ENCODE measurements around the gene APOL1. TPM values are rescaled to one million over a fixed set of nuclear protein-coding genes. Genes with fewer than 3 reads are reported as not detected.

The APOL1 gene
- polyA plus RNA-seq, 1 donor from 2014 or later, result not detected

DNA sequence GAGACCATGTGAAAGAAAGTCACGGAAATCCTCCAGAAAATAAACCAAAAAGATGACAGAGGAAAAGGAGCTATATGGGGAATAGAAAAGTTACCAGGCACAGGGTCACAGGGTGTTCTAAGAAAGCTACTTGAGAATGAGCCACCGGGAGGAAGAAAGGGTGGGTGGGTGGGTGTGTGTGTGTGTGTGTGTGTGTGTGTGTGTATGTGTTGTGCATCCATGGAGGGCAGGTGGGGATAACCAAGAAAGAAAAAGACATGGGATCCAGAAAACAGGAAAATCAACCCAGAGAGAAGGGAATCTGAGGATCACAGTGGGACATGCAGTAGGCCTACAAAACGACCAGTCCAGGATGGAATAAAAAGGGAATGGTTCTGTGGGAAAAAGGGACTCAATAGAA is 17.3 kb upstream of the APOL1 start:
- H3K9me2 ChIP-seq (ENCODE audit: insufficient read depth, low read length), result no peaks in the 10 kb centered on the region
- no peaks in the 10 kb centered on the region for H3F3A ChIP-seq (ENCODE audit: insufficient read depth, low read length, poor library complexity, severe bottlenecking)
- H3K36me3 ChIP-seq (ENCODE audit: insufficient read depth, low read length), result no peaks in the 10 kb centered on the region
- H4K20me1 ChIP-seq (ENCODE audit: insufficient read depth), result no peaks in the 10 kb centered on the region
- no peak overlapping the region for H3K9ac ChIP-seq (ENCODE audit: low read length)
- no peak overlapping the region for H2AFZ ChIP-seq (ENCODE audit: low read depth, low read length)
- no peak overlapping the region for H3K4me2 ChIP-seq (ENCODE audit: low read length)
- TF ChIP-seq TAF1 (IDR thresholded peaks at IDR 0.05; ENCODE audit: low read depth), result no peak
- no peak for TF ChIP-seq RAD21 (conservative IDR thresholded peaks at IDR 0.05)
- TF ChIP-seq POLR2AphosphoS5 (IDR thresholded peaks at IDR 0.05), result no peak
- no peak for TF ChIP-seq MXI1 (conservative IDR thresholded peaks at IDR 0.05; ENCODE audit: poor library complexity, severe bottlenecking)
- TF ChIP-seq, protein P1, sequence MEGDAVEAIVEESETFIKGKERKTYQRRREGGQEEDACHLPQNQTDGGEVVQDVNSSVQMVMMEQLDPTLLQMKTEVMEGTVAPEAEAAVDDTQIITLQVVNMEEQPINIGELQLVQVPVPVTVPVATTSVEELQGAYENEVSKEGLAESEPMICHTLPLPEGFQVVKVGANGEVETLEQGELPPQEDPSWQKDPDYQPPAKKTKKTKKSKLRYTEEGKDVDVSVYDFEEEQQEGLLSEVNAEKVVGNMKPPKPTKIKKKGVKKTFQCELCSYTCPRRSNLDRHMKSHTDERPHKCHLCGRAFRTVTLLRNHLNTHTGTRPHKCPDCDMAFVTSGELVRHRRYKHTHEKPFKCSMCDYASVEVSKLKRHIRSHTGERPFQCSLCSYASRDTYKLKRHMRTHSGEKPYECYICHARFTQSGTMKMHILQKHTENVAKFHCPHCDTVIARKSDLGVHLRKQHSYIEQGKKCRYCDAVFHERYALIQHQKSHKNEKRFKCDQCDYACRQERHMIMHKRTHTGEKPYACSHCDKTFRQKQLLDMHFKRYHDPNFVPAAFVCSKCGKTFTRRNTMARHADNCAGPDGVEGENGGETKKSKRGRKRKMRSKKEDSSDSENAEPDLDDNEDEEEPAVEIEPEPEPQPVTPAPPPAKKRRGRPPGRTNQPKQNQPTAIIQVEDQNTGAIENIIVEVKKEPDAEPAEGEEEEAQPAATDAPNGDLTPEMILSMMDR (IDR thresholded peaks at IDR 0.05; ENCODE audit: poor library complexity, severe bottlenecking), result no peak
- TF ChIP-seq, protein P2, sequence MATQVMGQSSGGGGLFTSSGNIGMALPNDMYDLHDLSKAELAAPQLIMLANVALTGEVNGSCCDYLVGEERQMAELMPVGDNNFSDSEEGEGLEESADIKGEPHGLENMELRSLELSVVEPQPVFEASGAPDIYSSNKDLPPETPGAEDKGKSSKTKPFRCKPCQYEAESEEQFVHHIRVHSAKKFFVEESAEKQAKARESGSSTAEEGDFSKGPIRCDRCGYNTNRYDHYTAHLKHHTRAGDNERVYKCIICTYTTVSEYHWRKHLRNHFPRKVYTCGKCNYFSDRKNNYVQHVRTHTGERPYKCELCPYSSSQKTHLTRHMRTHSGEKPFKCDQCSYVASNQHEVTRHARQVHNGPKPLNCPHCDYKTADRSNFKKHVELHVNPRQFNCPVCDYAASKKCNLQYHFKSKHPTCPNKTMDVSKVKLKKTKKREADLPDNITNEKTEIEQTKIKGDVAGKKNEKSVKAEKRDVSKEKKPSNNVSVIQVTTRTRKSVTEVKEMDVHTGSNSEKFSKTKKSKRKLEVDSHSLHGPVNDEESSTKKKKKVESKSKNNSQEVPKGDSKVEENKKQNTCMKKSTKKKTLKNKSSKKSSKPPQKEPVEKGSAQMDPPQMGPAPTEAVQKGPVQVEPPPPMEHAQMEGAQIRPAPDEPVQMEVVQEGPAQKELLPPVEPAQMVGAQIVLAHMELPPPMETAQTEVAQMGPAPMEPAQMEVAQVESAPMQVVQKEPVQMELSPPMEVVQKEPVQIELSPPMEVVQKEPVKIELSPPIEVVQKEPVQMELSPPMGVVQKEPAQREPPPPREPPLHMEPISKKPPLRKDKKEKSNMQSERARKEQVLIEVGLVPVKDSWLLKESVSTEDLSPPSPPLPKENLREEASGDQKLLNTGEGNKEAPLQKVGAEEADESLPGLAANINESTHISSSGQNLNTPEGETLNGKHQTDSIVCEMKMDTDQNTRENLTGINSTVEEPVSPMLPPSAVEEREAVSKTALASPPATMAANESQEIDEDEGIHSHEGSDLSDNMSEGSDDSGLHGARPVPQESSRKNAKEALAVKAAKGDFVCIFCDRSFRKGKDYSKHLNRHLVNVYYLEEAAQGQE (IDR thresholded peaks at IDR 0.05; ENCODE audit: borderline replicate concordance), result no peak
- TF ChIP-seq SMC3 (conservative IDR thresholded peaks at IDR 0.05; ENCODE audit: poor library complexity), result no peak
- TF ChIP-seq EZH2 (IDR thresholded peaks at IDR 0.05; ENCODE audit: borderline replicate concordance, insufficient read depth, low read length, poor library complexity, severe bottlenecking), result no peak
- no peak for TF ChIP-seq EP300 (conservative IDR thresholded peaks at IDR 0.05; ENCODE audit: poor library complexity, severe bottlenecking)
- H3K4me3 ChIP-seq (ENCODE audit: low read length), result no peak overlapping the region
- no peak overlapping the region for H3K27ac ChIP-seq (ENCODE audit: low read length)
- H3K9me3 ChIP-seq (ENCODE audit: low read length), result no peaks in the 10 kb centered on the region
- no peaks in the 10 kb centered on the region for H3K27me3 ChIP-seq (ENCODE audit: insufficient read depth, low read depth, low read length)
- no peaks in the 10 kb centered on the region for H3K79me2 ChIP-seq (replicated peaks; ENCODE audit: insufficient read depth, low read length)

DNA sequence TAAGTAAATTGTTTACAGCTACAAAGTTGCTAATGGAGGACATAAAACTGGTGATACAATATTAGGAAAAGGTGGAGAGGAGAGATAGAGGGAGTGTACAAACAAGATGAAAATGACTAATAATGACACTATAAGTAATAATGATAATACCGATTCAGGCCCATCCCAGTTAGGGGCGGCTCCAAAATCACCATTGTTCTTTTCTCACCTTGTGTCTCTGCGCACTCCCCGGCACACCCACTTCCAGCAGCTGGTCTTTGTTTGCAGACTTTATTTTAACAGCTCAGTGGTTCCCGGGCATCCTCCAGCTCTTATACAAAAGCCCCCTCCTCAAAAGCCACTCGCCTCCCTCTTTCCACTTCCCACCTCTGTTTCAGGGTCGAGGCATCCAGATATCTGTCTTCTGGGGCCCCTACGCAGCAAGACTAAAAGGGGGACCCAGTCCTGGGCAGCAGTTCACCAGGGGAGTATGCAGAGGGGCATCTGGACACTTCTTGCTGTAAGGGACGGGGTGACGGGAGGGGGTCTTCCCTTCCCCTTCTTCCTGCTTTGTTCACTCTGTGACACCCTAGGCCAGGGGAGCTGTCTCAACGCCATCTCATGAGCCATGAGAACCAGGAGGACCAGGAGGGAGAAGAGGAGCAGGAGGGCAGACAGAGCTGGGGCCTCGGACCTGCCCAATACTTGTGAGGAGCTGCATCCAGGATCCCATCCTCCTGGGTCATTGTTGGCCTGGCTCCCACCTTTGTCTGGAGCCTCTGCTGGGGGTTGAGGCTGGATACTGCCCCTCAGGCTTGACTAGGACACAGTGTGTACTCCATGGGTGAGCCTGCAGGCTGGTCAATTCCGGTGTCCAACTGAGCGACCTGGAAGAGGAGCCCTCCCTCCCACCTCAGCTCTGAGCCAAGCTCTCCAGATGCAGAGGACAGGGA is 16.3 kb upstream of the APOL1 start:
- H3K4me2 ChIP-seq (ENCODE audit: low read length), result no peak overlapping the region

More for the DNA sequence above, 16.3 kb upstream of the APOL1 start:
- Histone ChIP-seq H3K4me3 (ENCODE audit: low read length) (no peak overlapping the region), H3K9ac (ENCODE audit: low read length) (no peak overlapping the region), H2AFZ (ENCODE audit: low read depth, low read length) (no peak overlapping the region), H3K27me3 (ENCODE audit: insufficient read depth, low read depth, low read length) (no peaks in the 10 kb centered on the region), H3F3A (ENCODE audit: insufficient read depth, low read length, poor library complexity, severe bottlenecking) (no peaks in the 10 kb centered on the region), H3K27ac (ENCODE audit: low read length) (no peak overlapping the region), H3K79me2 (replicated peaks; ENCODE audit: insufficient read depth, low read length) (no peaks in the 10 kb centered on the region), H3K36me3 (ENCODE audit: insufficient read depth, low read length) (no peaks in the 10 kb centered on the region), H3K9me3 (ENCODE audit: low read length) (no peaks in the 10 kb centered on the region), H3K9me2 (ENCODE audit: insufficient read depth, low read length) (no peaks in the 10 kb centered on the region), H4K20me1 (ENCODE audit: insufficient read depth) (no peaks in the 10 kb centered on the region)
- TF ChIP-seq MXI1 (conservative IDR thresholded peaks at IDR 0.05; ENCODE audit: poor library complexity, severe bottlenecking) (no peak), SMC3 (conservative IDR thresholded peaks at IDR 0.05; ENCODE audit: poor library complexity) (no peak)
- TF ChIP-seq, protein P2 (IDR thresholded peaks at IDR 0.05; ENCODE audit: borderline replicate concordance), result no peak
